Chondrocyte (in vitro differentiated cells): ENCODE measurements around the gene PAMR1. TPM values are rescaled to one million over a fixed set of nuclear protein-coding genes. Genes with fewer than 3 reads are reported as not detected.

Experiments
- DNase-seq: peaks from one replicate; pipeline ENCODE4 v3.0.0; 2021; ENCODE audit warnings: mixed read lengths, low spot score
- H3K27ac Mint-ChIP-seq: one replicate; pipeline ENCODE4 v1.8.0; 2021; ENCODE audit warnings: mild to moderate bottlenecking, moderate library complexity, mixed read lengths; ENCODE audit not compliant: unreplicated experiment
- H3K27me3 Mint-ChIP-seq: 2 replicates; pipeline ENCODE4 v1.8.0; 2021; ENCODE audit warnings: low read depth, mixed read lengths
- H3K36me3 Mint-ChIP-seq: 2 replicates; pipeline ENCODE4 v1.8.0; 2021; ENCODE audit warnings: low read depth, mixed read lengths
- H3K4me1 Mint-ChIP-seq: 2 replicates; pipeline ENCODE4 v1.8.0; 2021; ENCODE audit warnings: low read depth, mild to moderate bottlenecking, mixed read lengths
- H3K4me3 Mint-ChIP-seq: one replicate; pipeline ENCODE4 v1.8.0; 2021; ENCODE audit warnings: mild to moderate bottlenecking, moderate library complexity, mixed read lengths; ENCODE audit not compliant: unreplicated experiment
- H3K9me3 Mint-ChIP-seq: 2 replicates; pipeline ENCODE4 v1.8.0; 2021; ENCODE audit warnings: low read depth, mixed read lengths
- total RNA-seq: library from RNA; stranded (reverse); gene quantifications from 3 replicates; pipeline ENCODE4 v1.2.1, GENCODE V29; 2021
- TF ChIP-seq, protein P1 (sequence below): fragments of 200-600 bp; sonication (generic); IDR thresholded peaks from 2 replicates; pipeline ENCODE4 v1.5.0; 2021; ENCODE audit warnings: antibody characterized with exemption, mild to moderate bottlenecking, moderate library complexity

PAMR1 gene
- total RNA-seq, 1 donor from 2014 or later: 1.6 TPM

- Mint-ChIP-seq H3K4me1 (peaks cover 37% of the 10 kb centered on the region), H3K27me3 (no peaks in the 10 kb centered on the region), H3K36me3 (peaks cover 2% of the 10 kb centered on the region), H3K4me3 (no peak overlapping the region), H3K9me3 (no peaks in the 10 kb centered on the region), H3K27ac (peak overlapping the region; percentile 37)
- TF ChIP-seq, protein P1, sequence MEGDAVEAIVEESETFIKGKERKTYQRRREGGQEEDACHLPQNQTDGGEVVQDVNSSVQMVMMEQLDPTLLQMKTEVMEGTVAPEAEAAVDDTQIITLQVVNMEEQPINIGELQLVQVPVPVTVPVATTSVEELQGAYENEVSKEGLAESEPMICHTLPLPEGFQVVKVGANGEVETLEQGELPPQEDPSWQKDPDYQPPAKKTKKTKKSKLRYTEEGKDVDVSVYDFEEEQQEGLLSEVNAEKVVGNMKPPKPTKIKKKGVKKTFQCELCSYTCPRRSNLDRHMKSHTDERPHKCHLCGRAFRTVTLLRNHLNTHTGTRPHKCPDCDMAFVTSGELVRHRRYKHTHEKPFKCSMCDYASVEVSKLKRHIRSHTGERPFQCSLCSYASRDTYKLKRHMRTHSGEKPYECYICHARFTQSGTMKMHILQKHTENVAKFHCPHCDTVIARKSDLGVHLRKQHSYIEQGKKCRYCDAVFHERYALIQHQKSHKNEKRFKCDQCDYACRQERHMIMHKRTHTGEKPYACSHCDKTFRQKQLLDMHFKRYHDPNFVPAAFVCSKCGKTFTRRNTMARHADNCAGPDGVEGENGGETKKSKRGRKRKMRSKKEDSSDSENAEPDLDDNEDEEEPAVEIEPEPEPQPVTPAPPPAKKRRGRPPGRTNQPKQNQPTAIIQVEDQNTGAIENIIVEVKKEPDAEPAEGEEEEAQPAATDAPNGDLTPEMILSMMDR: no peak
- DNase-seq: no peak
Measured at GRCh38 chr11:35539256-35539655, 13.8 kb upstream of the PAMR1 start.

DNA sequence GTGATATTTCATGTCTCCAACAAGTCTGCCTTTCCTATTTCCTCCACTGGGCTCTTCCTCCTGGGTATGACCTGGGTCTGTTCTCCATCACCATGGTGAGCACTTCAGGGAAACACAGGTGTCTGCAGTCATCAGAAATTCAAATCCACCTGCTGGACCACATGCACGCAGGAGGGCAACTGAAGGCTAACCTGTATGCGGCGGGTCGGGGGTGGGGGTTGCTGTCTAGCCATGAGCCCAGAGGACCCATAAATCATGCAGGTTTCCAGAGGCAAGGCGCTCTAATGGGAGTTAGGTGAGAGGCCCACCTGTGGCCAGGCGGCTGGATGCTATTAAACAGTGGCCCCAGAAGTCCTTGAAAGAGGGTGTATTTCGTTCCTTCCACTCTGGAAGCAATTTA is 11.1 kb upstream of the PAMR1 start:
- no peak overlapping the region for H3K27ac Mint-ChIP-seq
- H3K4me1 Mint-ChIP-seq: peaks cover 27% of the 10 kb centered on the region
- no peaks in the 10 kb centered on the region for H3K27me3 Mint-ChIP-seq
- no peaks in the 10 kb centered on the region for H3K9me3 Mint-ChIP-seq
- TF ChIP-seq, protein P1: no peak
- no peak for DNase-seq
- H3K4me3 Mint-ChIP-seq: no peak overlapping the region
- peaks cover 2% of the 10 kb centered on the region for H3K36me3 Mint-ChIP-seq

GRCh38 chr11:35531246-35531645 is 5.8 kb upstream of the PAMR1 start:
- H3K27me3 Mint-ChIP-seq: peaks cover 2% of the 10 kb centered on the region
- no peak for DNase-seq

GRCh38 chr11:35529971-35530495 is 4.6 kb upstream of the PAMR1 start:
- no peaks in the 10 kb centered on the region for H3K9me3 Mint-ChIP-seq
- H3K4me3 Mint-ChIP-seq: no peak overlapping the region
- H3K36me3 Mint-ChIP-seq: no peaks in the 10 kb centered on the region
- TF ChIP-seq, protein P1: no peak
- DNase-seq: no peak
- peak overlapping the region; percentile 79 for H3K27ac Mint-ChIP-seq
- H3K27me3 Mint-ChIP-seq: peaks cover 2% of the 10 kb centered on the region
- peaks cover 37% of the 10 kb centered on the region for H3K4me1 Mint-ChIP-seq

More at GRCh38 chr11:35531246-35531645, 5.8 kb upstream of the PAMR1 start:
- Mint-ChIP-seq H3K36me3 (no peaks in the 10 kb centered on the region), H3K27ac (peak overlapping the region; percentile 52), H3K9me3 (no peaks in the 10 kb centered on the region), H3K4me1 (peaks cover 26% of the 10 kb centered on the region), H3K4me3 (no peak overlapping the region)
- TF ChIP-seq, protein P1: no peak

DNA sequence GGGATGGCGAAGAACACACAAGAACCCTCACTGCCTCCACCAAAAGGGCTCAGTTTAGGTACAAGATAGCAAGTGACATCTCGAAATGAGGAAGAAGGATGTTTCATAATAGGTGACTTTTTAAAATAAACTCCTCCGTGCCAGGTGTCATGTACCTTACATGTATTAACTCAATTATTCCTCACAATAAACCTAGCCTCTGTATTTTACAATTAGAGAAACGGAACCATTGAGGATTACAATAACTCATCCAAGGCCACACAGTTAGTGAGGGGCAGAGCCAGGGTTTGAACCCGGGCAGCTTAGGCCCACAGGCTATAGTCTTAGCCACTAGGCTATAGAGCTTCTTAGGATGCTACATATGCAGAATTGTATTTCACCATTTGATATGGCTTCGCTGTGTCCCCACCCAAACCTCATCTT is 965 bp upstream of the PAMR1 start:
- TF ChIP-seq, protein P1: no peak
- no peaks in the 10 kb centered on the region for H3K9me3 Mint-ChIP-seq
- no peak overlapping the region for H3K27ac Mint-ChIP-seq
- no peaks in the 10 kb centered on the region for H3K36me3 Mint-ChIP-seq
- H3K4me1 Mint-ChIP-seq: peaks cover 54% of the 10 kb centered on the region
- DNase-seq: no peak
- peaks cover 4% of the 10 kb centered on the region for H3K27me3 Mint-ChIP-seq
- no peak overlapping the region for H3K4me3 Mint-ChIP-seq
